Ishikawa (cell line): Measurements from ENCODE around the gene ATP2B1.

Source experiments
- CEBPB ChIP-seq: IDR thresholded peaks from 2 replicates; pipeline ENCODE4 v1.6.1; 2012
- CREB1 ChIP-seq: IDR thresholded peaks from 2 replicates; pipeline ENCODE4 v1.6.1; 2012; ENCODE audit warnings: low read depth
- EGR1 ChIP-seq: IDR thresholded peaks from 2 replicates; pipeline ENCODE4 v1.6.1; 2012
- EP300 ChIP-seq: IDR thresholded peaks from 2 replicates; pipeline ENCODE4 v1.6.1; 2012; ENCODE audit warnings: borderline replicate concordance
- FOXM1 ChIP-seq: IDR thresholded peaks from 2 replicates; pipeline ENCODE4 v1.6.1; 2012; ENCODE audit warnings: low read depth, borderline replicate concordance
- MAX ChIP-seq: IDR thresholded peaks from 2 replicates; pipeline ENCODE4 v1.6.1; 2012
- NFIC ChIP-seq: IDR thresholded peaks from 2 replicates; pipeline ENCODE4 v1.6.1; 2012
- RAD21 ChIP-seq: IDR thresholded peaks from 2 replicates; pipeline ENCODE4 v1.6.1; 2012; ENCODE audit warnings: low read depth
- REST ChIP-seq: IDR thresholded peaks from 2 replicates; pipeline ENCODE4 v1.6.1; 2012; ENCODE audit warnings: low read depth, mild to moderate bottlenecking
- TAF1 ChIP-seq: IDR thresholded peaks from 2 replicates; pipeline ENCODE4 v1.6.1; 2012; ENCODE audit warnings: low read depth, mild to moderate bottlenecking
- TCF12 ChIP-seq: IDR thresholded peaks from 2 replicates; pipeline ENCODE4 v1.6.1; 2012; ENCODE audit warnings: low read depth
- TEAD4 ChIP-seq: IDR thresholded peaks from 2 replicates; pipeline ENCODE4 v1.6.1; 2012
- YY1 ChIP-seq: IDR thresholded peaks from 2 replicates; pipeline ENCODE4 v1.6.1; 2012; ENCODE audit warnings: low read depth
- ZBTB7A ChIP-seq: IDR thresholded peaks from 2 replicates; pipeline ENCODE4 v1.6.1; 2012; ENCODE audit warnings: low read depth
- TF ChIP-seq, protein P1 (sequence below): IDR thresholded peaks from 2 replicates; pipeline ENCODE4 v1.6.1; 2012

The ATP2B1 gene

GRCh38 chr12:89752341-89752740, 43.7 kb upstream of the ATP2B1 start:
- TF ChIP-seq MAX: no peak
- TF ChIP-seq EP300: no peak
- no peak for TF ChIP-seq CREB1
- no peak for TF ChIP-seq TEAD4
- no peak for TF ChIP-seq REST
- no peak for TF ChIP-seq ZBTB7A
- TF ChIP-seq YY1: no peak

DNA sequence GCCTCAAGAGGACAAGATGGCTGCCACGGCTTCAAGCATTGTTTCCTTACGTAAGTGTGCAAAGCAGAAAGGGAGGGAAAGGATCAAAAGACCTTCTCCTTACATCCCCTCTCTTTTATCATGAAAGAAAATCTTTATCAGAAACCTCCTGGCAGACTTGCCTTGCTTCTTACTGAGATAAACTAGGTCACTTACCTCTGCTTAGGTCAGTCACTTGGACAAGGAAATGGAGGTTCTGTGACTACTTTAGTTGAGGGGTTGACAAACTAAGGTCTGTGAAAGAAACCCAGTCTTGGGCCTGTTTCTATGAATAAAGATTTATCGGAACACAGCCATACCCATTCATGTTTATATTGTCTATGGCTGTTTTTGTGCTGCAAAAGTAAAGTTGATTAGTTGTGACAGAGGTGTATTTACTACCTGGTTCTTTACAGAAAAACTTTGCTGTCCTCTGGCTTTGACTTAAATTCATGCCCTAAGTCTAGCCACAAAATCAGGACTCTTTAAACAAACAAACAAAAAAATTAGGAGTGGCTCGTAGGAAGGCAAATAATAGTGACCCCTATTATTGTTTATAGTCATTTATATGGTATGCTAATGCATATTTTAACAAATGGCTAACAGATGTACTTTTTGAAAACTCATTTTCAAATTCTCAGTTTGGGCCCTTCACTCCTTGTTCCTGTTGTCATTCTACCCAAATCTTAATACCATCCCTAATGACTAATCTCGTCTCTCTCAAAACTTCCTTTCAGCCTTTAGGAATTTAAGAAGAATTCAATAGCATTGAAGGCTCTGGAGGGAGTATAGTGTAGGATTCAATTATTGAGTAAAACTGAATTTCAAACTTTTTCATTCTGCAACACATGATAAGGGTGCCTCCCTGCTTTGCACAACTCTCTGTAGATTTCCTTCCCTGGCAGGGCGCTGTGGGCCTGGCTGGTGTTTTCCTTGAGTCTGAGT, 42.0 kb upstream of the ATP2B1 start:
- TF ChIP-seq YY1: no peak
- TF ChIP-seq TCF12: no peak
- TF ChIP-seq MAX: no peak
- TF ChIP-seq, protein P1, sequence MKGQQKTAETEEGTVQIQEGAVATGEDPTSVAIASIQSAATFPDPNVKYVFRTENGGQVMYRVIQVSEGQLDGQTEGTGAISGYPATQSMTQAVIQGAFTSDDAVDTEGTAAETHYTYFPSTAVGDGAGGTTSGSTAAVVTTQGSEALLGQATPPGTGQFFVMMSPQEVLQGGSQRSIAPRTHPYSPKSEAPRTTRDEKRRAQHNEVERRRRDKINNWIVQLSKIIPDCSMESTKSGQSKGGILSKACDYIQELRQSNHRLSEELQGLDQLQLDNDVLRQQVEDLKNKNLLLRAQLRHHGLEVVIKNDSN: no peak
- TF ChIP-seq NFIC: no peak
- TF ChIP-seq TEAD4: no peak
- no peak for TF ChIP-seq RAD21
- TF ChIP-seq ZBTB7A: no peak
- no peak for TF ChIP-seq REST

DNA sequence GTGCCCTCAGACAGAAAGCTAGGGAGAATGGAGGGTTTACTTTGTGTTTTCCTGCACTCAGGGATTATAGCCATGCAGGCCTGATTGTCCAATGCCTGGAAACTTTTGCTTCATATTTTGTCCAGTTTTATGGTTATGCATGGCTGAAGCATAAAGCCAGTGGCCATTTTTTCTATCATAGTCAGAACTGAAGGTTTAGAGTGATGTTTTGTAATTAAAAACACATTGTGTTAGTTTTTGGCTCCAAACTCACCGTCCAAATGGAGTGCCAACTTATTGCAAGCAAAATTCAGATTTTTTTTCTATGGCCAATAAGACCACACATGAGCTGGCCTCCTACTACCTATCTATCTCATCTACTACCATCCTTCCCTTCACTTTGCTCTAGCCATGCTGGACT, 40.2 kb upstream of the ATP2B1 start:
- TF ChIP-seq TAF1 (no peak), TEAD4 (no peak), YY1 (no peak), RAD21 (no peak), CREB1 (no peak), TCF12 (no peak), ZBTB7A (no peak)
- TF ChIP-seq, protein P1: no peak

DNA sequence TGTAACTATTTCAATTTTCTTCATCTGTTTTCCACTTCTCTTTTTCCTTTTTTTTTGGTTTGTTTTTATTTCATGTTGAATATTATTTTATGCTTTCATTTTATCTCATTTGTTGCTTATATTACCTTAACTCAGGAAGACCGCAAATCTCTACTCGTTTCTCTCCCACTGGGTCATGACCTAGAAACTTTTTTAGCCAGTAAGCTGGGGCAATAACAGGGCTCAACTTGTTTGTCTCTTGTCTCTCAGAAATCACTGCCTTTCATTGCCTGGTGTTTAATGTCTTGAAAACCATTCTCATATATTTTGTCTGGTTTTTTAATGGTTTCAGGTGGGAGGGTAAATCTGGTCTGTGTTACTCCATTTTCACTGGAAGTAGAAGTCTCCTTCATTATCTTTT, 36.6 kb upstream of the ATP2B1 start:
- TF ChIP-seq ZBTB7A (no peak), REST (no peak), MAX (no peak), TAF1 (no peak), CEBPB (no peak), TEAD4 (no peak), FOXM1 (no peak), YY1 (no peak), CREB1 (no peak), RAD21 (no peak), EGR1 (no peak), EP300 (no peak), NFIC (no peak), TCF12 (no peak)
- TF ChIP-seq, protein P1: no peak
